Endodermal cell (in vitro differentiated cells): Measurements from ENCODE around the gene JAK3. TPM values are rescaled to one million over a fixed set of nuclear protein-coding genes. Genes with fewer than 3 reads are reported as not detected.

ENCODE experiments used
- DNase-seq: peaks from one replicate; pipeline ENCODE4 v3.0.0-alpha.2; 2017
- H3K27ac ChIP-seq: 2 replicates; pipeline ENCODE4 v1.5.1; 2013; ENCODE audit warnings: mild to moderate bottlenecking, low read depth, low read length, moderate library complexity
- H3K27me3 ChIP-seq: 2 replicates; pipeline ENCODE4 v1.6.1; 2013; ENCODE audit warnings: mild to moderate bottlenecking, low read length, moderate library complexity; ENCODE audit not compliant: insufficient read depth, control insufficient read depth, poor library complexity, severe bottlenecking
- H3K36me3 ChIP-seq: 2 replicates; pipeline ENCODE4 v1.7.0; 2013; ENCODE audit warnings: mild to moderate bottlenecking, low read length, moderate library complexity; ENCODE audit not compliant: control insufficient read depth, insufficient read depth
- H3K4me1 ChIP-seq: one replicate; pipeline ENCODE4 v1.7.0; 2013; ENCODE audit warnings: low read length; ENCODE audit not compliant: control insufficient read depth, insufficient read depth
- H3K4me3 ChIP-seq: 2 replicates; pipeline ENCODE4 v1.5.1; 2013; ENCODE audit warnings: mild to moderate bottlenecking, low read length, moderate library complexity
- H3K9ac ChIP-seq: 2 replicates; pipeline ENCODE4 v1.6.1; 2013; ENCODE audit warnings: mild to moderate bottlenecking, low read length, moderate library complexity; ENCODE audit not compliant: poor library complexity, severe bottlenecking; ENCODE audit errors: extremely low read depth
- H3K9me3 ChIP-seq: 2 replicates; pipeline ENCODE4 v1.6.1; 2013; ENCODE audit warnings: mild to moderate bottlenecking, low read length, moderate library complexity; ENCODE audit not compliant: control insufficient read depth
- H3K27ac Mint-ChIP-seq: 2 replicates; pipeline ENCODE4 v1.8.0; 2020; ENCODE audit warnings: mixed read lengths
- H3K27me3 Mint-ChIP-seq: 2 replicates; pipeline ENCODE4 v1.8.0; 2021; ENCODE audit warnings: mild to moderate bottlenecking, mixed read lengths; ENCODE audit not compliant: insufficient read depth
- H3K36me3 Mint-ChIP-seq: 2 replicates; pipeline ENCODE4 v1.8.0; 2020; ENCODE audit warnings: low read depth, mixed read lengths
- H3K4me1 Mint-ChIP-seq: 2 replicates; pipeline ENCODE4 v1.8.0; 2020; ENCODE audit warnings: mixed read lengths
- H3K4me3 Mint-ChIP-seq: 2 replicates; pipeline ENCODE4 v1.8.0; 2020; ENCODE audit warnings: mild to moderate bottlenecking, moderate library complexity, mixed read lengths
- H3K9me3 Mint-ChIP-seq: 2 replicates; pipeline ENCODE4 v1.8.0; 2020; ENCODE audit warnings: mild to moderate bottlenecking, mixed read lengths
- CTCF ChIP-seq: fragments of 200-600 bp; sonication (generic); conservative IDR thresholded peaks from 2 replicates; pipeline ENCODE4 v1.5.0; 2021; ENCODE audit warnings: antibody characterized with exemption, mild to moderate bottlenecking
- WGBS, 2 experiments: methylation state at CpG; one replicate each; pipeline versions ENCODE4 v1.1.5 to v1.1.7; 2013; ENCODE audit warnings: missing lambda C conversion rate in 2 of 2, mixed read lengths in 1 of 2; ENCODE audit not compliant: insufficient coverage in 1 of 2, insufficient read length in 1 of 2; 5-methylcytosine and 5-hydroxymethylcytosine counted together
- total RNA-seq, 2 donors: library from RNA; stranded (reverse); fragmentation: NEBNext Ultra II Directional in 1 of 2; extraction: Animal tissue kit (Norgen Biotek cat#: 25700) in 1 of 2; gene quantifications; 2 replicates in 1 of 2; 3 replicates in 1 of 2; pipeline ENCODE4 v1.2.1, GENCODE V29; 2021

The JAK3 gene
- total RNA-seq, 2 donors from 2014 or later = 2.8 to 3.2 TPM

- Histone ChIP-seq H3K9ac (no peak overlapping the region), H3K27ac (no peak overlapping the region), H3K4me1 (no peaks in the 10 kb centered on the region), H3K9me3 (no peaks in the 10 kb centered on the region), H3K4me3 (no peak overlapping the region), H3K36me3 (peaks cover 5% of the 10 kb centered on the region), H3K27me3 (peaks cover 7% of the 10 kb centered on the region)
- 46 to 56% methylated on average over 8 to 11 of the region's 11 CpGs for WGBS, 2 experiments
- TF ChIP-seq CTCF = no peak
- peaks cover 42% of the 10 kb centered on the region for H3K27me3 Mint-ChIP-seq
- H3K27ac Mint-ChIP-seq = no peak overlapping the region
- no peaks in the 10 kb centered on the region for H3K9me3 Mint-ChIP-seq
- no peaks in the 10 kb centered on the region for H3K4me1 Mint-ChIP-seq
- no peak overlapping the region for H3K4me3 Mint-ChIP-seq
- peaks cover 6% of the 10 kb centered on the region for H3K36me3 Mint-ChIP-seq
- peak; percentile 82 for DNase-seq
These were observed 21.4 kb upstream of the JAK3 start for GRCh38 chr19:17869114-17869608.

- peaks cover 11% of the 10 kb centered on the region for H3K36me3 Mint-ChIP-seq
- Histone ChIP-seq H3K27ac (no peak overlapping the region), H3K9me3 (no peaks in the 10 kb centered on the region), H3K27me3 (peaks cover 7% of the 10 kb centered on the region), H3K4me3 (no peak overlapping the region), H3K36me3 (peaks cover 10% of the 10 kb centered on the region), H3K4me1 (no peaks in the 10 kb centered on the region), H3K9ac (no peak overlapping the region)
- no peak overlapping the region for H3K4me3 Mint-ChIP-seq
- H3K27me3 Mint-ChIP-seq = peaks cover 39% of the 10 kb centered on the region
- no peaks in the 10 kb centered on the region for H3K9me3 Mint-ChIP-seq
- TF ChIP-seq CTCF = no peak
- WGBS, 2 experiments = 68 to 75% methylated on average over 4 to 6 of the region's 6 CpGs
- peak; percentile 73 for DNase-seq
- H3K4me1 Mint-ChIP-seq = no peaks in the 10 kb centered on the region
- peak overlapping the region; percentile 7 for H3K27ac Mint-ChIP-seq
These were observed 20.9 kb upstream of the JAK3 start for GRCh38 chr19:17868669-17869068.

- no peaks in the 10 kb centered on the region for H3K4me1 ChIP-seq
- H3K27ac ChIP-seq = no peak overlapping the region
- H3K9me3 ChIP-seq = no peaks in the 10 kb centered on the region
- Mint-ChIP-seq H3K4me1 (no peaks in the 10 kb centered on the region), H3K9me3 (no peaks in the 10 kb centered on the region), H3K36me3 (peaks cover 24% of the 10 kb centered on the region), H3K27ac (no peak overlapping the region), H3K4me3 (no peak overlapping the region), H3K27me3 (peaks cover 26% of the 10 kb centered on the region)
- WGBS, 2 experiments = 84 to 86% methylated on average over 5 to 11 of the region's 11 CpGs
- no peak for TF ChIP-seq CTCF
- H3K4me3 ChIP-seq = no peak overlapping the region
- peak; percentile 71 for DNase-seq
- H3K27me3 ChIP-seq = peaks cover 7% of the 10 kb centered on the region
- peaks cover 27% of the 10 kb centered on the region for H3K36me3 ChIP-seq
- H3K9ac ChIP-seq = no peak overlapping the region
These were observed 19.2 kb upstream of the JAK3 start for GRCh38 chr19:17866964-17867486.
